ENCODE measurements around the gene NUPR2.
A peak's percentile ranks its signal among the peaks of the same experiment; 100 is the strongest.
"Not testable (repeated sequence)": the region's sequence is repeated elsewhere in the genome, so short reads cannot be mapped to it uniquely, and the experiment has no call there.

Gene NUPR2

DNA sequence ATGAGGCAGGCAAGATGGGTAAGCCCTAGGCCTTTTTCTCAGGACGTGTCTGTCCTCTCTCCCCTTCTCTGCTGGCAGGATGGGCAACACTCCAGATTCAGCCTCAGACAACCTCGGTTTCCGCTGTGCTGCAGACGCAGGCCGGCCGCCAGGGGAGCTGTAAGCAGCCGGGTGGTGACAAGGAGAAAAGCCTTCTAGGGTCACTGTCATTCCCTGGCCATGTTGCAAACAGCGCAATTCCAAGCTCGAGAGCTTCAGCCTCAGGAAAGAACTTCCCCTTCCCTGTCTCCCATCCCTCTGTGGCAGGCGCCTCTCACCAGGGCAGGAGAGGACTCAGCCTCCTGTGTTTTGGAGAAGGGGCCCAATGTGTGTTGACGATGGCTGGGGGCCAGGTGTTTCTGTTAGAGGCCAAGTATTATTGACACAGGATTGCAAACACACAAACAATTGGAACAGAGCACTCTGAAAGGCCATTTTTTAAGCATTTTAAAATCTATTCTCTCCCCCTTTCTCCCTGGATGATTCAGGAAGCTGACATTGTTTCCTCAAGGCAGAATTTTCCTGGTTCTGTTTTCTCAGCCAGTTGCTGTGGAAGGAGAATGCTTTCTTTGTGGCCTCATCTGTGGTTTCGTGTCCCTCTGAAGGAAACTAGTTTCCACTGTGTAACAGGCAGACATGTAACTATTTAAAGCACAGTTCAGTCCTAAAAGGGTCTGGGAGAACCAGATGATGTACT, 36.6 kb downstream of the NUPR2 start:
- Histone ChIP-seq H3K27me3 (no peaks in the 10 kb centered on the region), H3K36me3 (peaks cover 18% of the 10 kb centered on the region), H3K4me3 (ENCODE audit: low read depth, low read length) (no peak overlapping the region), H3K4me1 (peaks cover 21% of the 10 kb centered on the region), H3K9me3 (no peaks in the 10 kb centered on the region)
- TF ChIP-seq, protein P1, sequence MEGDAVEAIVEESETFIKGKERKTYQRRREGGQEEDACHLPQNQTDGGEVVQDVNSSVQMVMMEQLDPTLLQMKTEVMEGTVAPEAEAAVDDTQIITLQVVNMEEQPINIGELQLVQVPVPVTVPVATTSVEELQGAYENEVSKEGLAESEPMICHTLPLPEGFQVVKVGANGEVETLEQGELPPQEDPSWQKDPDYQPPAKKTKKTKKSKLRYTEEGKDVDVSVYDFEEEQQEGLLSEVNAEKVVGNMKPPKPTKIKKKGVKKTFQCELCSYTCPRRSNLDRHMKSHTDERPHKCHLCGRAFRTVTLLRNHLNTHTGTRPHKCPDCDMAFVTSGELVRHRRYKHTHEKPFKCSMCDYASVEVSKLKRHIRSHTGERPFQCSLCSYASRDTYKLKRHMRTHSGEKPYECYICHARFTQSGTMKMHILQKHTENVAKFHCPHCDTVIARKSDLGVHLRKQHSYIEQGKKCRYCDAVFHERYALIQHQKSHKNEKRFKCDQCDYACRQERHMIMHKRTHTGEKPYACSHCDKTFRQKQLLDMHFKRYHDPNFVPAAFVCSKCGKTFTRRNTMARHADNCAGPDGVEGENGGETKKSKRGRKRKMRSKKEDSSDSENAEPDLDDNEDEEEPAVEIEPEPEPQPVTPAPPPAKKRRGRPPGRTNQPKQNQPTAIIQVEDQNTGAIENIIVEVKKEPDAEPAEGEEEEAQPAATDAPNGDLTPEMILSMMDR (IDR thresholded peaks at IDR 0.05; ENCODE audit: low read depth, low read length): peak; percentile 89
- peak; percentile 88 for DNase-seq

DNA sequence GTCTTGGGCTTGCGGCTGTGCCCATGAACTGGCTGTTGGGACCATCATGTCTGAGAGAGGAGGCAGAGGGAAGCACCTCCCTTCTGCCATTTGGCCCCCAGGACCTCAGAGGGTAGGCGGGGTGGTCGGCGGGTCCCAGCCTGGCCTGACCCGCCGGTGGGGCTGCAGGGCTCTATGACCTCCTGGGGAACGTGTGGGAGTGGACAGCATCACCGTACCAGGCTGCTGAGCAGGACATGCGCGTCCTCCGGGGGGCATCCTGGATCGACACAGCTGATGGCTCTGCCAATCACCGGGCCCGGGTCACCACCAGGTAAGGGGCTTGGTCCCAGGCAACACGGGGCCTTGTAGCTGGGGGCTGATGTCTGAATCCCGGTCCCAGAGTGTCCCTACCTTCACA, 38.0 kb downstream of the NUPR2 start:
- H3K36me3 ChIP-seq: peaks cover 18% of the 10 kb centered on the region
- peaks cover 13% of the 10 kb centered on the region for H3K4me1 ChIP-seq
- no peaks in the 10 kb centered on the region for H3K9me3 ChIP-seq
- no peaks in the 10 kb centered on the region for H3K27me3 ChIP-seq
- H3K4me3 ChIP-seq (ENCODE audit: low read depth, low read length): no peak overlapping the region
- DNase-seq: no peak
- TF ChIP-seq, protein P1 (IDR thresholded peaks at IDR 0.05; ENCODE audit: low read depth, low read length): no peak

DNA sequence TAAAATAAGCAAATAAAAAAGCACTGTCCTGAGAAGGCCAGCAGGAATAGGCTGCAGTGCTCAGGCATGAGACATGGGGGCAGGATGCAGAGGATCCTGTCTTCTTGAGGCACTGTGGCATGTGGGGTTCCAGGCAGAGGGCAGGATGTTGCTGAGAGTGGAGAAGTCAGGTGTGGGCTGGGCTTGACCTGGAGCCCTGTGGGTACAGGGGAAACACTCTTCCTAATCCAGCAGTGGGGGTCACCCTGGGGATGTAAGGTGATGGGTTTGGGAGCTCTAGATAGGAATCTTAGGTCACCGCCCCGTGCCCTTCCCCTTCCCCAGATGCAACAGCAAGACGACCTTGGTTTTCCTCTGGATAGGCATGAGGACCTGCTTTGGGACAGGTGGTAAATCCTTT, 38.5 kb downstream of the NUPR2 start:
- Histone ChIP-seq H3K36me3 (peaks cover 21% of the 10 kb centered on the region), H3K27me3 (no peaks in the 10 kb centered on the region), H3K9me3 (no peaks in the 10 kb centered on the region), H3K4me1 (peaks cover 12% of the 10 kb centered on the region), H3K4me3 (ENCODE audit: low read depth, low read length) (no peak overlapping the region)
- TF ChIP-seq, protein P1 (IDR thresholded peaks at IDR 0.05; ENCODE audit: low read depth, low read length): no peak
- DNase-seq: no peak

DNA sequence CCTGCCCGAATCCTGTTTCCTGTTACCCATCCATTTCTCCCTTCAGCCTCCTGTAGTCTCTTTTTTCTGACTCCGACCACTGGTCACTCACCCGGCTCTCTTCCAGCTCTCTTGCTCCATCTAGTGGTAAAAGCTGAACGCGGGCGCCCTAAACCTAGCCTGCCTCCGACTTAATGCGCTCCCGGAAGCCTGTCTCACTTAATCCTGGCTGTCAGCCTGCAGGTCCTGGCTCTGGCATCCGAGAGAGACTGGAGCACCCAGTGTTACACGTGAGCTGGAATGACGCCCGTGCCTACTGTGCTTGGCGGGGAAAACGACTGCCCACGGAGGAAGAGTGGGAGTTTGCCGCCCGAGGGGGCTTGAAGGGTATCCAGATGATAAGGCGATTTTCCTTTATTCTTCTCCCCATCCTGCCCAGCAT, 41.8 kb downstream of the NUPR2 start:
- no peaks in the 10 kb centered on the region; the same call in 1 of the 2 replicates for H3K9me3 ChIP-seq

DNA sequence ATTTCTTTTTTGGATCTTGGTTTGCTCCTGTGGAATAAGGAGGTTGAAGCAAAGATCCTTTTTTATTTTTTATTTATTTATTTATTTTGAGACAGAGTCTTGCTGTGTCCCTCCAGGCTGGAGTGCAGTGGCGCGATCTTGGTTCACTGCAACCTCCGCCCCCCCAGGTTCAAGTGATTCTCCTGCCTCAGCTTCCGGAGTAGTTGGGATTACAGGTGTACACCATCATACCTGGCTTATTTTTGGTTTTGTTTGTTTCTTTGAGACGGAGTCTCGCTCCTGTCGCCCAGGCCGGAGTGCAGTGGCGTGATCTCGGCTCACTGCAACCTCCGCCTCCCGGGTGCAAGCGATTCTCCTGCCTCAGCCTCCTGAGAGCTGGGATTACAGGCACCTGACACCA, 49.8 kb downstream of the NUPR2 start:
- not testable (repeated sequence) for H3K4me1 ChIP-seq; H3K4me3 ChIP-seq (ENCODE audit: low read depth, low read length); DNase-seq; H3K9me3 ChIP-seq; H3K27me3 ChIP-seq
- H3K36me3 ChIP-seq: peaks cover 40% of the 10 kb centered on the region

More for the DNA sequence above, 41.8 kb downstream of the NUPR2 start:
- DNase-seq: peak; percentile 86
- Histone ChIP-seq H3K4me1 (peaks cover 6% of the 10 kb centered on the region), H3K4me3 (ENCODE audit: low read depth, low read length) (no peak overlapping the region), H3K36me3 (peaks cover 41% of the 10 kb centered on the region), H3K27me3 (no peaks in the 10 kb centered on the region)
- TF ChIP-seq, protein P1 (IDR thresholded peaks at IDR 0.05; ENCODE audit: low read depth, low read length): peak; percentile 92
